ENCODE results near the gene USP21. TPM values are rescaled to one million over a fixed set of nuclear protein-coding genes. Genes with fewer than 3 reads are reported as not detected.
A peak's percentile ranks its signal among the peaks of the same experiment; 100 is the strongest.

USP21 gene
- polyA plus RNA-seq, 1 of the 3 experiments (the other 2 are of a cell fraction): 26.8 TPM

DNA sequence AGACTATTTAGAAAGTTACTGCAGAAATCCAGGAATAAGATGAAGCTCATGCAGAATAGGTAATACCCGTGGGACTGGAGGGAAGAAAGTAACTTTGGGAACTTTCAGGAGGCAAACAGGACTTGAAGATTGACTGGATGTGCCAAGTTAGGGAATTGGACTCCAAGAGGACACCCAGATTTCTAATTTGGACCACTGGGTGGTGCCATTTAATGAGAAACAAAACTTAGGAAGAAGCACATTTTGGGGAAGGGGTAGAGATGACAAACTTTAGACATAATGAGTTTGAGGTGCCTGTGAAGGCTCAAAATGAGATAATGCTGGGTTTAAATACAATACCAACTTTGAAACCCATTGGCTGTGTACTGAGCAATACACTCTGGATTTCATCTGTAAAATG, 21.3 kb downstream of the USP21 start:
- peaks cover 0 to 2% of the 10 kb centered on the region in 2 experiments for H3K36me3 ChIP-seq (replicated peaks in 1 of 2; ENCODE audit: control insufficient read depth in 1 of 2, insufficient read depth in 2 of 2, low read length in 1 of 2)
- H3K4me3 ChIP-seq (ENCODE audit: low read depth in 2 of 2, low read length in 1 of 2): no peak overlapping the region
- H3K4me1 ChIP-seq (ENCODE audit: control insufficient read depth in 1 of 2, insufficient read depth in 2 of 2, low read depth in 1 of 2, low read length in 1 of 2): peaks cover 0 to 21% of the 10 kb centered on the region in 2 experiments; a peak in 2 of 4 replicates
- no peaks in the 10 kb centered on the region for H3K27me3 ChIP-seq (ENCODE audit: insufficient read depth)
- POLR2A ChIA-PET: no interaction called here
- no peak overlapping the region for H3K9ac ChIP-seq
- WGBS (ENCODE audit: low lambda C conversion rate): 23% methylated on average over 1 of the region's 1 CpG
- CTCF ChIA-PET: interaction anchor here (0.7 to 5.6 kb wide), 4 partner anchors 12 to 193 kb away, joined by 3 to 32 read pairs (median 6); partner anchors contain the start of gene PPOX
- H2AFZ ChIP-seq (ENCODE audit: low read depth): no peak overlapping the region
- peaks cover 10% of the 10 kb centered on the region for H3F3A ChIP-seq (replicated peaks; ENCODE audit: insufficient read depth)
- H3K9me2 ChIP-seq: no peaks in the 10 kb centered on the region
- no peak overlapping the region for H3K4me2 ChIP-seq
- no peak overlapping the region for H3K27ac ChIP-seq (ENCODE audit: low read depth in 2 of 2, low read length in 1 of 2)
- no peaks in the 10 kb centered on the region for H3K9me3 ChIP-seq
- TF ChIP-seq, protein P1, sequence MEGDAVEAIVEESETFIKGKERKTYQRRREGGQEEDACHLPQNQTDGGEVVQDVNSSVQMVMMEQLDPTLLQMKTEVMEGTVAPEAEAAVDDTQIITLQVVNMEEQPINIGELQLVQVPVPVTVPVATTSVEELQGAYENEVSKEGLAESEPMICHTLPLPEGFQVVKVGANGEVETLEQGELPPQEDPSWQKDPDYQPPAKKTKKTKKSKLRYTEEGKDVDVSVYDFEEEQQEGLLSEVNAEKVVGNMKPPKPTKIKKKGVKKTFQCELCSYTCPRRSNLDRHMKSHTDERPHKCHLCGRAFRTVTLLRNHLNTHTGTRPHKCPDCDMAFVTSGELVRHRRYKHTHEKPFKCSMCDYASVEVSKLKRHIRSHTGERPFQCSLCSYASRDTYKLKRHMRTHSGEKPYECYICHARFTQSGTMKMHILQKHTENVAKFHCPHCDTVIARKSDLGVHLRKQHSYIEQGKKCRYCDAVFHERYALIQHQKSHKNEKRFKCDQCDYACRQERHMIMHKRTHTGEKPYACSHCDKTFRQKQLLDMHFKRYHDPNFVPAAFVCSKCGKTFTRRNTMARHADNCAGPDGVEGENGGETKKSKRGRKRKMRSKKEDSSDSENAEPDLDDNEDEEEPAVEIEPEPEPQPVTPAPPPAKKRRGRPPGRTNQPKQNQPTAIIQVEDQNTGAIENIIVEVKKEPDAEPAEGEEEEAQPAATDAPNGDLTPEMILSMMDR (IDR thresholded peaks at IDR 0.05): peak; percentile 50
- TF ChIP-seq RAD21 (IDR thresholded peaks at IDR 0.05; ENCODE audit: low read length) (peak; percentile 38; the same call in 1 of the 2 replicates), NFIC (IDR thresholded peaks at IDR 0.05; ENCODE audit: borderline replicate concordance) (no peak), JUND (IDR thresholded peaks at IDR 0.05) (no peak)
- no peaks in the 10 kb centered on the region for H4K20me1 ChIP-seq (ENCODE audit: insufficient read depth)
- no peak for DNase-seq
- H3K79me2 ChIP-seq (ENCODE audit: insufficient read depth): peaks cover 16% of the 10 kb centered on the region

DNA sequence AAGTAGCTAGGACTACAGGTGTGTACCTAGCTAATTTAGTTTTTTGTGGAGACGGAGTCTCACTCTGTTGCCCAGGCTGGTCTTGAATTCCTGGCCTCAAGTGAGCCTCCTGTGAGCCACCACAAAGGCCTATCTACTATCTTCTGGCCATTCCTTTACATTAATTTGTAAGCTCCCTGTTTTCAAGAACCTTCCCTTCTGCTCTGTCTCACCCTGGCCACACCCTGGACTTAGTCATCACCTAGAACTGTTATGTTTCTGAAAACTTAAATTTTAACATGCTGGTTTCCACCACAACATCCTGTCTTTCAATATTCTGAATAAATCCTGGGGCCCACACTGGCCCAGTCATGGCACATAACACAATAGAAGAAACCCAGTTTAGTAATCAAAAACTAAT, 22.9 kb downstream of the USP21 start:
- Histone ChIP-seq H3K79me2 (ENCODE audit: insufficient read depth) (no peaks in the 10 kb centered on the region), H3K9ac (no peak overlapping the region), H3K9me2 (no peaks in the 10 kb centered on the region), H2AFZ (ENCODE audit: low read depth) (no peak overlapping the region; the same call in 1 of the 2 replicates), H3K4me1 (ENCODE audit: control insufficient read depth in 1 of 2, insufficient read depth in 2 of 2, low read depth in 1 of 2, low read length in 1 of 2) (peaks cover 0 to 15% of the 10 kb centered on the region in 2 experiments; a peak in 3 of 4 replicates), H3K27ac (ENCODE audit: low read depth in 2 of 2, low read length in 1 of 2) (no peak overlapping the region), H3K9me3 (no peaks in the 10 kb centered on the region), H3K4me2 (no peak overlapping the region), H3F3A (replicated peaks; ENCODE audit: insufficient read depth) (peaks cover 10% of the 10 kb centered on the region), H3K36me3 (replicated peaks in 1 of 2; ENCODE audit: control insufficient read depth in 1 of 2, insufficient read depth in 2 of 2, low read length in 1 of 2) (no peaks in the 10 kb centered on the region), H3K27me3 (ENCODE audit: insufficient read depth) (no peaks in the 10 kb centered on the region), H3K4me3 (ENCODE audit: low read depth in 2 of 2, low read length in 1 of 2) (no peak overlapping the region), H4K20me1 (ENCODE audit: insufficient read depth) (no peaks in the 10 kb centered on the region)
- POLR2A ChIA-PET: no interaction called here
- DNase-seq: no peak
- CTCF ChIA-PET: interaction anchor here (0.7 to 5.6 kb wide), 3 partner anchors 10 to 28 kb away, joined by 3 to 32 read pairs (median 8); partner anchors contain the start of gene PPOX
- 100% methylated on average over 1 of the region's 1 CpG for WGBS (ENCODE audit: low lambda C conversion rate)
- TF ChIP-seq YY1 (IDR thresholded peaks at IDR 0.05; ENCODE audit: low read depth): no peak
- no peak for TF ChIP-seq FOSL2 (IDR thresholded peaks at IDR 0.05; ENCODE audit: borderline replicate concordance, low read depth)
- TF ChIP-seq JUND (IDR thresholded peaks at IDR 0.05): no peak
- no peak for TF ChIP-seq GABPA (IDR thresholded peaks at IDR 0.05; ENCODE audit: low read depth)
- TF ChIP-seq, protein P2, sequence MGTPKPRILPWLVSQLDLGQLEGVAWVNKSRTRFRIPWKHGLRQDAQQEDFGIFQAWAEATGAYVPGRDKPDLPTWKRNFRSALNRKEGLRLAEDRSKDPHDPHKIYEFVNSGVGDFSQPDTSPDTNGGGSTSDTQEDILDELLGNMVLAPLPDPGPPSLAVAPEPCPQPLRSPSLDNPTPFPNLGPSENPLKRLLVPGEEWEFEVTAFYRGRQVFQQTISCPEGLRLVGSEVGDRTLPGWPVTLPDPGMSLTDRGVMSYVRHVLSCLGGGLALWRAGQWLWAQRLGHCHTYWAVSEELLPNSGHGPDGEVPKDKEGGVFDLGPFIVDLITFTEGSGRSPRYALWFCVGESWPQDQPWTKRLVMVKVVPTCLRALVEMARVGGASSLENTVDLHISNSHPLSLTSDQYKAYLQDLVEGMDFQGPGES (IDR thresholded peaks at IDR 0.05; ENCODE audit: low read depth, low read length): no peak
- no peak for TF ChIP-seq RCOR1 (IDR thresholded peaks at IDR 0.05; ENCODE audit: low read length)
- TF ChIP-seq, protein P3, sequence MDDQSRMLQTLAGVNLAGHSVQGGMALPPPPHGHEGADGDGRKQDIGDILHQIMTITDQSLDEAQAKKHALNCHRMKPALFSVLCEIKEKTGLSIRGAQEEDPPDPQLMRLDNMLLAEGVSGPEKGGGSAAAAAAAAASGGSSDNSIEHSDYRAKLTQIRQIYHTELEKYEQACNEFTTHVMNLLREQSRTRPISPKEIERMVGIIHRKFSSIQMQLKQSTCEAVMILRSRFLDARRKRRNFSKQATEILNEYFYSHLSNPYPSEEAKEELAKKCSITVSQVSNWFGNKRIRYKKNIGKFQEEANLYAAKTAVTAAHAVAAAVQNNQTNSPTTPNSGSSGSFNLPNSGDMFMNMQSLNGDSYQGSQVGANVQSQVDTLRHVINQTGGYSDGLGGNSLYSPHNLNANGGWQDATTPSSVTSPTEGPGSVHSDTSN (IDR thresholded peaks at IDR 0.05): no peak
- TF ChIP-seq TEAD4 (IDR thresholded peaks at IDR 0.05; ENCODE audit: borderline replicate concordance, insufficient read depth): no peak
- no peak for TF ChIP-seq EP300 (IDR thresholded peaks at IDR 0.05; ENCODE audit: borderline replicate concordance in 1 of 2, low read depth in 1 of 2, low read length in 1 of 2)
- no peak for TF ChIP-seq RXRA (IDR thresholded peaks at IDR 0.05; ENCODE audit: borderline replicate concordance, low read depth)

Measured in SK-N-SH (cell line).